Caco-2 (cell line): ENCODE measurements around the gene SYT11. TPM values are rescaled to one million over a fixed set of nuclear protein-coding genes. Genes with fewer than 3 reads are reported as not detected.

Experiments
- BruUV-seq: library from RNA; stranded (reverse); fragments of 400-500 nt; replicated peaks from 2 replicates; lab custom pipeline; 2021; lab: Mats Ljungman, UMichigan
- CTCF ChIA-PET: fragments of 300-600 bp; sonication (Branson Sonifier 250); formaldehyde crosslinking; loops from one replicate; lab custom pipeline; 2022; ENCODE audit warnings: antibody characterized with exemption; lab: Charles Lee
- POLR2A ChIA-PET: fragments of 300-600 bp; sonication (Branson Sonifier 250); formaldehyde crosslinking; loops from one replicate; lab custom pipeline; 2022; ENCODE audit warnings: antibody characterized with exemption; lab: Charles Lee
- DNase-seq, 2 experiments: peaks; one replicate each; pipeline versions ENCODE4 v3.0.0 to v3.0.0-alpha.2; 2020 to 2022
- H3K27me3 ChIP-seq: replicated peaks from 2 replicates; pipeline ENCODE4 v1.6.0; 2011; ENCODE audit warnings: low read length; ENCODE audit not compliant: control insufficient read depth, insufficient read depth
- H3K36me3 ChIP-seq: 2 replicates; pipeline ENCODE4 v1.5.1; 2011; ENCODE audit warnings: low read length; ENCODE audit not compliant: control insufficient read depth, insufficient read depth
- H3K4me1 ChIP-seq: fragments of 250-450 bp; sonication (Bioruptor Pico); 2 replicates; pipeline ENCODE4 v1.5.1; 2020; ENCODE audit warnings: mild to moderate bottlenecking
- H3K4me3 ChIP-seq: 2 replicates; pipeline ENCODE4 v1.5.1; 2011; ENCODE audit warnings: low read depth, mild to moderate bottlenecking, control low read depth, low read length
- H3K9me3 ChIP-seq: fragments of 250-450 bp; sonication (Bioruptor Pico); 2 replicates; pipeline ENCODE4 v1.5.1; 2020; ENCODE audit warnings: mild to moderate bottlenecking, moderate library complexity
- H3K27ac Mint-ChIP-seq: one replicate; pipeline ENCODE4 v1.8.0; 2022; ENCODE audit warnings: mixed read lengths; ENCODE audit not compliant: unreplicated experiment
- H3K27me3 Mint-ChIP-seq: one replicate; pipeline ENCODE4 v1.8.0; 2022; ENCODE audit warnings: mixed read lengths; ENCODE audit not compliant: insufficient read depth, unreplicated experiment
- H3K36me3 Mint-ChIP-seq: one replicate; pipeline ENCODE4 v1.8.0; 2022; ENCODE audit warnings: mild to moderate bottlenecking, mixed read lengths; ENCODE audit not compliant: insufficient read depth, unreplicated experiment
- H3K4me1 Mint-ChIP-seq: one replicate; pipeline ENCODE4 v1.8.0; 2022; ENCODE audit warnings: low read depth, mixed read lengths; ENCODE audit not compliant: unreplicated experiment
- H3K4me3 Mint-ChIP-seq: one replicate; pipeline ENCODE4 v1.8.0; 2022; ENCODE audit warnings: mild to moderate bottlenecking, moderate library complexity, mixed read lengths; ENCODE audit not compliant: unreplicated experiment
- H3K9me3 Mint-ChIP-seq: one replicate; pipeline ENCODE4 v1.8.0; 2022; ENCODE audit warnings: mixed read lengths; ENCODE audit not compliant: unreplicated experiment
- CTCF ChIP-seq, 2 experiments: fragments of 200-600 bp in 1 of 2; IDR thresholded peaks; 1 replicate in 1 of 2; 2 replicates in 1 of 2; pipeline versions ENCODE4 v1.5.1 to v1.8.0; 2011 to 2022; ENCODE audit warnings: antibody characterized with exemption in 1 of 2, control low read depth in 1 of 2, inconsistent platforms in 1 of 2, low read depth in 1 of 2, low read length in 1 of 2, mild to moderate bottlenecking in 1 of 2, moderate library complexity in 1 of 2; ENCODE audit not compliant: insufficient read depth in 1 of 2, severe bottlenecking in 1 of 2, unreplicated experiment in 1 of 2
- intact Hi-C: fragments of 100-400 bp; cut with micrococcal nuclease; formaldehyde crosslinking; loops from one replicate; pipeline ENCODE4 v1.10.0; 2022; ENCODE audit not compliant: unreplicated experiment
- total RNA-seq: library from RNA; stranded (reverse); gene quantifications from 2 replicates; pipeline ENCODE4 v1.2.3, GENCODE V29; 2022

SYT11 gene
- total RNA-seq, 1 experiment from 2014 or later: 0.05 TPM

- no peaks in the 10 kb centered on the region for H3K9me3 Mint-ChIP-seq
- H3K4me1 Mint-ChIP-seq: peaks cover 16% of the 10 kb centered on the region
- no peak for TF ChIP-seq CTCF (IDR thresholded peaks at IDR 0.05; ENCODE audit: insufficient read depth in 1 of 2, low read depth in 1 of 2, low read length in 1 of 2, severe bottlenecking in 1 of 2, unreplicated experiment in 1 of 2)
- DNase-seq: no peak
- no peaks in the 10 kb centered on the region for H3K36me3 Mint-ChIP-seq
- intact Hi-C loops: no loop called here
- no peaks in the 10 kb centered on the region for H3K27me3 ChIP-seq
- H3K4me3 Mint-ChIP-seq: peak overlapping the region; percentile 54
- no TSS peak for BruUV-seq
- no peaks in the 10 kb centered on the region for H3K27me3 Mint-ChIP-seq
- no peak overlapping the region for H3K27ac Mint-ChIP-seq
- ChIA-PET CTCF (no interaction called here), POLR2A (interaction anchor here (0.7 kb wide), 1 partner anchor 320 kb away, joined by 4 read pairs; no protein-coding TSS in a partner anchor)
- H3K4me1 ChIP-seq: peaks cover 20% of the 10 kb centered on the region
- H3K4me3 ChIP-seq: no peak overlapping the region
- H3K36me3 ChIP-seq: peaks cover 3% of the 10 kb centered on the region; the same call in 1 of the 2 replicates
- no peaks in the 10 kb centered on the region for H3K9me3 ChIP-seq
Measured at GRCh38 chr1:155931332-155932038, 72.1 kb downstream of the SYT11 start.

- DNase-seq: no peak
- Histone ChIP-seq H3K9me3 (no peaks in the 10 kb centered on the region), H3K27me3 (no peaks in the 10 kb centered on the region), H3K4me1 (peaks cover 20% of the 10 kb centered on the region), H3K4me3 (no peak overlapping the region), H3K36me3 (0 out of 2 replicates have a peak, but pooled peaks cover 1% of the 10 kb centered on the region)
- no peak overlapping the region for H3K27ac Mint-ChIP-seq
- H3K4me3 Mint-ChIP-seq: peak overlapping the region; percentile 19
- peaks cover 16% of the 10 kb centered on the region for H3K4me1 Mint-ChIP-seq
- ChIA-PET CTCF (interaction anchor here (0.5 kb wide), 1 partner anchor 80 kb away, joined by 10 read pairs; no protein-coding TSS in a partner anchor), POLR2A (no interaction called here)
- BruUV-seq: no TSS peak
- H3K27me3 Mint-ChIP-seq: no peaks in the 10 kb centered on the region
- no peaks in the 10 kb centered on the region for H3K36me3 Mint-ChIP-seq
- intact Hi-C loops: no loop called here
- TF ChIP-seq CTCF (IDR thresholded peaks at IDR 0.05; ENCODE audit: insufficient read depth in 1 of 2, low read depth in 1 of 2, low read length in 1 of 2, severe bottlenecking in 1 of 2, unreplicated experiment in 1 of 2): no peak
- H3K9me3 Mint-ChIP-seq: no peaks in the 10 kb centered on the region
Measured at GRCh38 chr1:155932081-155932480, 72.7 kb downstream of the SYT11 start.

- Histone ChIP-seq H3K4me3 (no peak overlapping the region), H3K36me3 (0 out of 2 replicates have a peak, but pooled peaks cover 1% of the 10 kb centered on the region), H3K4me1 (peaks cover 20% of the 10 kb centered on the region), H3K27me3 (no peaks in the 10 kb centered on the region), H3K9me3 (no peaks in the 10 kb centered on the region)
- ChIA-PET CTCF (interaction anchor here (0.5 kb wide), 1 partner anchor 80 kb away, joined by 10 read pairs; no protein-coding TSS in a partner anchor), POLR2A (no interaction called here)
- H3K36me3 Mint-ChIP-seq: no peaks in the 10 kb centered on the region
- H3K27me3 Mint-ChIP-seq: no peaks in the 10 kb centered on the region
- H3K27ac Mint-ChIP-seq: no peak overlapping the region
- BruUV-seq: no TSS peak
- TF ChIP-seq CTCF (IDR thresholded peaks at IDR 0.05; ENCODE audit: insufficient read depth in 1 of 2, low read depth in 1 of 2, low read length in 1 of 2, severe bottlenecking in 1 of 2, unreplicated experiment in 1 of 2): no peak
- H3K4me1 Mint-ChIP-seq: peaks cover 16% of the 10 kb centered on the region
- no peak for DNase-seq
- intact Hi-C loops: no loop called here
- peak overlapping the region; percentile 19 for H3K4me3 Mint-ChIP-seq
- H3K9me3 Mint-ChIP-seq: no peaks in the 10 kb centered on the region
Measured at GRCh38 chr1:155932487-155932886, 73.1 kb downstream of the SYT11 start.
